H9 (cell line): ENCODE results near the gene CPLANE1. TPM values are rescaled to one million over a fixed set of nuclear protein-coding genes. Genes with fewer than 3 reads are reported as not detected.

ENCODE experiments used
- DNase-seq: peaks from one replicate; pipeline ENCODE4 v3.0.0-alpha.2; 2017
- H2AFZ ChIP-seq: one replicate; pipeline ENCODE4 v1.6.1; 2013; ENCODE audit warnings: mild to moderate bottlenecking, low read length, control low read depth, moderate library complexity
- H2AK5ac ChIP-seq: 2 replicates; pipeline ENCODE4 v1.6.1; 2013; ENCODE audit warnings: low read length, control low read depth, mixed read lengths; ENCODE audit not compliant: insufficient read length
- H2BK120ac ChIP-seq: one replicate; pipeline ENCODE4 v1.6.1; 2013; ENCODE audit warnings: low read depth, mild to moderate bottlenecking, low read length, control low read depth, inconsistent platforms; ENCODE audit not compliant: poor library complexity, severe bottlenecking
- H2BK12ac ChIP-seq: 2 replicates; pipeline ENCODE4 v1.6.1; 2013; ENCODE audit warnings: low read length, control low read depth, mixed read lengths, low read depth; ENCODE audit not compliant: insufficient read length
- H2BK15ac ChIP-seq: 2 replicates; pipeline ENCODE4 v1.6.1; 2013; ENCODE audit warnings: low read depth, low read length, control low read depth
- H2BK20ac ChIP-seq: one replicate; pipeline ENCODE4 v1.6.1; 2013; ENCODE audit warnings: low read depth, mild to moderate bottlenecking, low read length, control low read depth, inconsistent platforms; ENCODE audit not compliant: poor library complexity, severe bottlenecking
- H2BK5ac ChIP-seq: 2 replicates; pipeline ENCODE4 v1.6.1; 2013; ENCODE audit warnings: low read length, control low read depth, mixed read lengths; ENCODE audit not compliant: insufficient read length
- H3K14ac ChIP-seq: 2 replicates; pipeline ENCODE4 v1.6.1; 2013; ENCODE audit warnings: low read length, control low read depth; ENCODE audit not compliant: insufficient read depth
- H3K18ac ChIP-seq: 2 replicates; pipeline ENCODE4 v1.6.1; 2013; ENCODE audit warnings: low read depth, mild to moderate bottlenecking, mixed read lengths, low read length, control low read depth; ENCODE audit not compliant: insufficient read length
- H3K23ac ChIP-seq: 2 replicates; pipeline ENCODE4 v1.6.1; 2013; ENCODE audit warnings: low read length, control low read depth, mixed read lengths, low read depth; ENCODE audit not compliant: insufficient read length
- H3K23me2 ChIP-seq: 2 replicates; pipeline ENCODE4 v1.6.1; 2013; ENCODE audit warnings: low read depth, mild to moderate bottlenecking, mixed read lengths, low read length, control low read depth; ENCODE audit not compliant: insufficient read length, poor library complexity, severe bottlenecking
- H3K27ac ChIP-seq: 2 replicates; pipeline ENCODE4 v1.5.1; 2013; ENCODE audit warnings: low read length, control low read depth, mixed read lengths, low read depth; ENCODE audit not compliant: insufficient read length
- H3K27me3 ChIP-seq: 2 replicates; pipeline ENCODE4 v1.6.1; 2013; ENCODE audit warnings: low read length, control low read depth, inconsistent platforms; ENCODE audit not compliant: insufficient read depth
- H3K4ac ChIP-seq: 2 replicates; pipeline ENCODE4 v1.6.1; 2013; ENCODE audit warnings: low read depth, mild to moderate bottlenecking, control low read depth, inconsistent platforms, low read length, moderate library complexity
- H3K4me1 ChIP-seq: 2 replicates; pipeline ENCODE4 v1.6.1; 2013; ENCODE audit warnings: low read length, control low read depth, inconsistent platforms; ENCODE audit not compliant: insufficient read depth
- H3K4me2 ChIP-seq: 2 replicates; pipeline ENCODE4 v1.6.1; 2013; ENCODE audit warnings: low read length, control low read depth, mixed read lengths; ENCODE audit not compliant: insufficient read length, insufficient read depth
- H3K56ac ChIP-seq: 2 replicates; pipeline ENCODE4 v1.6.1; 2013; ENCODE audit warnings: low read depth, mild to moderate bottlenecking, mixed read lengths, low read length, control low read depth; ENCODE audit not compliant: insufficient read length
- H3K79me1 ChIP-seq: 2 replicates; pipeline ENCODE4 v1.6.1; 2013; ENCODE audit warnings: low read depth, mild to moderate bottlenecking, moderate library complexity, low read length, control low read depth, inconsistent platforms; ENCODE audit not compliant: insufficient read depth, poor library complexity, severe bottlenecking
- H3K79me2 ChIP-seq: 2 replicates; pipeline ENCODE4 v1.6.1; 2013; ENCODE audit warnings: low read length, control low read depth, inconsistent platforms; ENCODE audit not compliant: insufficient read depth
- H3K9ac ChIP-seq: 2 replicates; pipeline ENCODE4 v1.6.1; 2013; ENCODE audit warnings: low read length, control low read depth, mixed read lengths; ENCODE audit not compliant: insufficient read length; ENCODE audit errors: extremely low read depth
- H3K9me3 ChIP-seq: one replicate; pipeline ENCODE4 v1.6.1; 2013; ENCODE audit warnings: low read depth, low read length, inconsistent platforms; ENCODE audit not compliant: control insufficient read depth
- H3T11ph ChIP-seq: one replicate; pipeline ENCODE4 v1.6.1; 2013; ENCODE audit warnings: mild to moderate bottlenecking, low read length, control low read depth, inconsistent platforms
- H4K20me1 ChIP-seq: one replicate; pipeline ENCODE4 v1.6.1; 2013; ENCODE audit not compliant: control insufficient read depth, insufficient read length, insufficient read depth
- H4K5ac ChIP-seq: 2 replicates; pipeline ENCODE4 v1.6.1; 2013; ENCODE audit warnings: low read depth, mild to moderate bottlenecking, mixed read lengths, low read length, control low read depth; ENCODE audit not compliant: insufficient read length
- H4K8ac ChIP-seq: replicated peaks from 2 replicates; pipeline ENCODE4 v1.6.1; 2013; ENCODE audit warnings: low read length, control low read depth, mixed read lengths, low read depth; ENCODE audit not compliant: insufficient read length
- H4K91ac ChIP-seq: 2 replicates; pipeline ENCODE4 v1.6.1; 2013; ENCODE audit warnings: low read depth, mild to moderate bottlenecking, moderate library complexity, mixed read lengths, low read length, control low read depth; ENCODE audit not compliant: insufficient read length
- H3K27ac Mint-ChIP-seq, 3 experiments: 2 replicates in 2 of 3; 3 replicates in 1 of 3; pipeline ENCODE4 v1.8.0; 2020 to 2021; ENCODE audit warnings: mixed read lengths in 3 of 3, mild to moderate bottlenecking in 1 of 3, moderate library complexity in 1 of 3
- H3K27me3 Mint-ChIP-seq: 2 replicates; pipeline ENCODE4 v1.8.0; 2021; ENCODE audit warnings: low read depth, mild to moderate bottlenecking, moderate library complexity, mixed read lengths
- H3K36me3 Mint-ChIP-seq, 3 experiments: 2 replicates in 2 of 3; 3 replicates in 1 of 3; pipeline ENCODE4 v1.8.0; 2020 to 2021; ENCODE audit warnings: low read depth in 3 of 3, mixed read lengths in 3 of 3; ENCODE audit not compliant: insufficient read depth in 1 of 3
- H3K4me1 Mint-ChIP-seq, 2 experiments: 2 replicates each; pipeline ENCODE4 v1.8.0; 2020; ENCODE audit warnings: mixed read lengths in 2 of 2
- H3K4me3 Mint-ChIP-seq, 2 experiments: 2 replicates in 1 of 2; 3 replicates in 1 of 2; pipeline ENCODE4 v1.8.0; 2020 to 2021; ENCODE audit warnings: mild to moderate bottlenecking in 2 of 2, mixed read lengths in 2 of 2, moderate library complexity in 1 of 2
- H3K9me3 Mint-ChIP-seq, 2 experiments: 2 replicates in 1 of 2; 3 replicates in 1 of 2; pipeline ENCODE4 v1.8.0; 2020; ENCODE audit warnings: mild to moderate bottlenecking in 2 of 2, mixed read lengths in 2 of 2, moderate library complexity in 1 of 2
- CTCF ChIP-seq: fragments of 200-600 bp; sonication (generic); conservative IDR thresholded peaks from 3 replicates; pipeline ENCODE4 v1.8.0; 2021; ENCODE audit warnings: antibody characterized with exemption, mild to moderate bottlenecking
- WGBS: extraction: QIAGEN DNeasy Blood & Tissue Kit; methylation state at CpG from one replicate; pipeline ENCODE4 v1.1.7; 2013; ENCODE audit warnings: missing lambda C conversion rate, low lambda C conversion rate, mixed read lengths; ENCODE audit not compliant: insufficient read length; ENCODE audit errors: extremely low coverage; 5-methylcytosine and 5-hydroxymethylcytosine counted together
- total RNA-seq: library from RNA; stranded (reverse); gene quantifications from 2 replicates; pipeline ENCODE4 v1.2.1, GENCODE V29; 2021

Gene CPLANE1
- total RNA-seq, 1 experiment from 2014 or later = 11.6 TPM

DNA sequence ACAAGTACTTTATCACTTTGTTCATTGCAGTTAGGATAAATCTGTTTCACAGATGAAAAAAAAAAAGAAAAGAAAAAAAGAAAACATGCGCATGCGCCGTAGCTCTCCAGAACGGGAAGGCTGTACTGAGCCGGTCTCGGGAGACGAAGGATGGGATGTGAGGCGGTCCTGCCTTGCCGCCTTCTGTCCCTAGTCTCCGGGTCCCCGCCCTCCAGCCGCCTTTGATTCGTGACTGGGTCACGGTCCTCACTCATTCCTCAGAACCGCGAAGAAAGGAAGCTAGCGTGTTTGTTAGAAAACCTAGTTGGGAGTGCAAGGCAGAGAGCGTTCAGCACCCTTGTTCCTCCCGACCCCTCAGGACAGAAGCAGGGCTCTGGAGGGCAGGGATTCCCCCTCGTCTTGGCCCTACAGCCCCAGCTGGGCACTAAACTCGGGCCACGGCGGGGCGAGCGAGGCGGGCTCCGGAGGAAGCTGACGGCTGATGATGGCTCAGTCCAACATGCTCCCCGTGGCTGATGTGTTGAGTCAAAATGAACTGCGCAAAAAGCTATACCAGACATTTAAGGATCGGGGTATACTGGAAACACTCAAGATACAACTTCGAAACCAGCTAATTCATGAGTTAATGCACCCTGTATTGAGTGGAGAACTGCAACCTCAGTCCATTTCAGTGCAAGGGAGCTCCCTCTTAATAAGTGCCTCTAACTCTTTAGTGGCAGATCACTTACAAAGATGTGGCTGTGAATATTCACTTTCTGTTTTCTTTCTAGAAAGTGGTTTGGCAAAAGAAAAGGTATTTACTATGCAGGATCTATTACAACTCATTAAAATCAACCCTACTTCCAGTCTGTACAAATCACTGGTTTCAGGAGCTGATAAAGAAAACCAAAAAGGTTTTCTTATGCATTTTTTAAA, 40.0 kb downstream of the CPLANE1 start:
- Histone ChIP-seq H3K4me2 (no peak overlapping the region), H4K20me1 (no peaks in the 10 kb centered on the region), H3K18ac (no peak overlapping the region), H3K27ac (no peak overlapping the region), H2AFZ (no peak overlapping the region), H3K23ac (no peak overlapping the region), H2BK15ac (no peak overlapping the region), H3K23me2 (no peaks in the 10 kb centered on the region), H3K56ac (no peak overlapping the region), H3T11ph (no peak overlapping the region), H4K8ac (no peak overlapping the region), H3K14ac (no peak overlapping the region), H2BK12ac (no peak overlapping the region), H3K4me1 (no peaks in the 10 kb centered on the region), H3K79me1 (no peaks in the 10 kb centered on the region), H3K27me3 (no peaks in the 10 kb centered on the region), H3K79me2 (no peaks in the 10 kb centered on the region), H3K4ac (no peak overlapping the region), H2BK120ac (no peak overlapping the region), H2AK5ac (no peak overlapping the region), H4K5ac (no peak overlapping the region), H2BK20ac (no peak overlapping the region), H3K9ac (no peak overlapping the region), H2BK5ac (no peak overlapping the region), H3K9me3 (no peaks in the 10 kb centered on the region), H4K91ac (no peak overlapping the region)
- no peaks in the 10 kb centered on the region for H3K9me3 Mint-ChIP-seq
- H3K4me1 Mint-ChIP-seq = no peaks in the 10 kb centered on the region
- no peak for DNase-seq
- H3K27me3 Mint-ChIP-seq = no peaks in the 10 kb centered on the region
- peaks cover 0 to 9% (median 0%) of the 10 kb centered on the region in 3 experiments; a peak in 3 of 7 replicates for H3K36me3 Mint-ChIP-seq
- no peak overlapping the region for H3K27ac Mint-ChIP-seq
- no peak overlapping the region for H3K4me3 Mint-ChIP-seq
- no CpG with 5 or more reads among the region's 32 CpGs for WGBS
- no peak for TF ChIP-seq CTCF
